GM11168 (cell line): ENCODE measurements around the gene TMTC1.

Experiments used
- in situ Hi-C: fragments of 300-500 bp; cut with MboI; formaldehyde crosslinking; loops from one replicate; pipeline ENCODE4 v1.12.0; 2022; ENCODE audit warnings: low sequenced_read_pairs; ENCODE audit not compliant: unreplicated experiment

Gene TMTC1

DNA sequence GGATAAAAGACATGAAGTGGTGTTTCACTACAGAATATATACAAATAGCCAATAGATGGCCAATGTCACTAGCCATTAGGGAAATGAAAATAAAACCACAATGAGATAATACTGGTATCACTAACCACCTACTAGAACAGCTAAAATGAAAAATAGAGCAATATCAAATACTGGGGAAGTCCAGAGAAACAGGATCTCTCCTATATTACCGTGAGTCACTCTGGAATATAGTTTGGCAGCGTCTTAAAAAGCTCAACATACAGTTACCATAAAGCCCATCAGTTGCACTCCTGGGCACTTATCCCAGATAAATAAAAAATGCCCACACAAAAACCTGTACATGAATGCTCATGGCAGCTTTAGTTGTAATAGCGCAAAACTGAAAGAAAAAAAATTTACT is 101.7 kb downstream of the TMTC1 start:
- in situ Hi-C loops = no loop called here

DNA sequence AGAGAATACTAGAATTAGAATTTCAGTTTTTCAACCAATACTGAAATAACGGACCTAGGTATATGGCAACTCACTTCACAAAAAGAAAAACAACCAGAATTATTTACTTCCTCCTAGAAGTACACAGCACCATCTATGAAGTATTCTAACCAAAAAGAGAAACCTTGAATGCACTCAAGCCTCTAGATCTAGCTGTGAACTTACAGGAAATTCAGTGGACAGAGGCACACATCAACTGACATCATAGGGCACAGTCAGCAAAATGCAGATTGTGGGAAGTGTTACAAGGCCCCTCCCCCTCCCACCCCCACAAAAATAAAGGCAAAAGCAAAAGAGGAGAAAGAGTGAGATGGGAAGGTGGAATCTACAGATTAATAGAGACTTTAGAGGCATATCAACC is 102.4 kb downstream of the TMTC1 start:
- in situ Hi-C loops = no loop called here

DNA sequence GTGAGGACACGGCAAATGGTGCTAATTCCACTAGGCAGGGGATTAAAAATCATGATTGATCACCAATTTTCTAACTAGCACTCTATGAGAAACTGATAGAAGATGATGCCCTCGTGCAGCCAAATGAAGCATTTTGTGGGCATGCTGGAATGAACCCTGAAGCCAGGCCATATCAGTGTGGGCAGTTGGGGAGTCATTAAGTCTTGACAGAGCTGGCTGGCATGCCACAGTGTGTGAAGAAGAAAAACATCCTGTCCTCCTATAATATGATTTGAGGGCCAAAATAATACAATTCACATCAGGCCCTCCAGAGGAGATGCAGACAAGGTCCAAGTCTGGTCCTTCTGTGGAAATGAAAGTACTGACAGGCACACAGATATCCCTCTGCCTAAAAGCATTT is 107.1 kb downstream of the TMTC1 start:
- in situ Hi-C loops = no loop called here

DNA sequence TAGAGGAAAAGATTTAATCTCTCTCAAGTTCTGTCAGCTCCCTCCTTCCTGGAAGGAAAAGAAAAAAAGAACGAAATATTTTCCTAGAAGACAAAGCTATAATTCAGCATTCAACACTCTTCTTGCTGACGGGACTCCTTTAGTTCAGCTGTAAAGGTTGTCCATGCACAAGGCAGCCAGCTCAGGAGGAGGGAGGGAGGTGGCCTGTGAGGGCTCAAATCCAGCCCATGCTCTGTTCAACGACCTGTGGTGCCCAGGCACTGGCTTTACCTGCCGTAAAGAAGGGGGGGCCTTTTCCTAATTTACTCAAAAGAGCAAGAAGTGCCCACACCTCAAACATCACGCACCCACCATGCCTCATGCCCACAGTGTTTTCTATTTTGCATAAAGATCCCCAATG is 109.3 kb downstream of the TMTC1 start:
- in situ Hi-C loops = no loop called here

DNA sequence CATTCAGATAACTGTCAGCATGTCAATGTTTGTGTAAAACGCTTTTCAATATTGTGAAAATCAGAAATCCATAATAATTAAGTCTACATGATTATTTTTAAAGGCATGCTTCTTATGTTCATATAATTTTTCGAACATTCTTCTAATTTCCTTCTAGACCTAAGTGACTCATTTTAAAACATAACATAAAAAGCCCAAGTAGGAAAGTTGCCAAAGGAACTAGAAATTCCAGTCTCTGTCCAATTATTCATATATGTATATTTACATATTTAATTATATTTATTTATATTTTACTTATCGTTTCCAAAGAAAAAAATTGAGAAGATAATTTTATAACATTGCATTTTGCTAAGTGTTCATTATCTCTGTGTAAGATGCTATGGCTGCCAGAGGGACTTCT is 110.4 kb downstream of the TMTC1 start:
- in situ Hi-C loops = no loop called here

DNA sequence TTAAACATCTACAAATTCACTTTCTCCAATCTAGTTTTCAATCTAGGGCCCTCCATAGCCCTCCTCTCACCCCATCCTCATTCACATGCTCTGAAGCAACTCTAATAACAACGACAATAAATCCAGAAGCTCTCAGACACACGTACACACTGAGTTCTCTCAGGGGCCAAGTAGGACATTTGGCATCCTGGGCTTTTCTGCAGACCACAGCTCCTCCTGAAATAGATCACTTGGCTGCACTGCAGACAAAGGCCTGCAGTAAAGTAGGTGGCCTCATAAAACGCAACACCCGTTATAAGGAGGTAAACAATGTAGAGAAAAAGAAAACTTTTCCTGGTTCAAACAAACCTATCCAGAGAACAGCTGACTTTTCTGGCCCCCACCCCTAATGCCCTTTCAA is 111.2 kb downstream of the TMTC1 start:
- in situ Hi-C loops = no loop called here

DNA sequence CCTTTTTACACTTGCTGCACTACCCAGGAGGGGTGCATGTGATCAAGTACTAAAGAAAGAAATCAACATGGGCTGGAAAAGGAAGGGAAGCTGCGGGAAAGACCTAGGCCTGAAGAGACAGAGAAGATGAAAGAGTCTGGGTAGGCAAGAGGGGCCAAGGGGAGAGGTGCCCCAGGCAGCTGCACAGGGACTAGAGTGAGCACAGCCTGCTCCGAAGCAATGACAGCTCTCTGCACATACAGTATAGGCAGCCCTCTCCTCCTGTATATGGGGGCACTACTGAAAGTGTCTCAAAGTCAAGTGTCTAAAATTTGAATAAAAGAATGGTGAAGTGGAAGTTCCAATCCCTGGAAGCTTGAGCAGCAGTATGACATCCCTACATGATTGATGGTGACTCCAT is 112.0 kb downstream of the TMTC1 start:
- in situ Hi-C loops = no loop called here

DNA sequence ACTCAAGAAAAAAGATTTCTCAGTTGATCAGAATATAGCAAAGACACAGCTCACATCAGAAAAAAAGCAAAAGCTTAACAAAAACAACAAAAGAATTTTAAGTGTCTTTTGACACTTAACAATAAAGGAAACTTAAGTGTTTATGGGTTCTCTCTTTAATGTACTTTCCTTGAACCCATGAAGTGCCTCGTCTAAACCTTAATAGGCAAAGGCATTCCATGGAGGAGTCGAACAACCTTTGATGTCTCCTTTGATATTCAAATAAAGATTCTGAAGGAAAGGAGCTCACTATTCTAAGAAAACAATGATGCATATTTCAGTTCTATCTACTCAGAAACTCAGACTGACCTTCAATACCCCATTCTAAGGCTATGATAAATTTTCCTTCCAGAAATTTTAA is 116.7 kb downstream of the TMTC1 start:
- in situ Hi-C loops = no loop called here

DNA sequence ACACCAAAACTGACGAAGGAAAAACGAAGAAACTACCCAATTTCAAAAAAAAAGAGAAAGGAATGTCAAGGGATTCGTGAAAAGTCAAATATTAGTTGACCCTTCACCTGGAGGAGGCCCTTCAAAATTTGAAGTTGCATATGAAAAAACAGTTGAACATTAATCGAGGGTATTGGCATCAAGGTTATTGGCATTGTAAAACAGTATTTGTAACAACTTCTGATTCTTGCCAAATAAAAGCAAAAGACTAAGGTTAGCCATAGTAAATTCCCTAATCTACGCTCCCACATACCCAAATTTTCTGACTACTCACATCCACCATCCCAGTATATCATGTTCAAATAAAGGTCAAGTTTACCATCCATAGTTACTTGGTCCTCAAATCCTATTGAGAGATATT is 118.6 kb downstream of the TMTC1 start:
- in situ Hi-C loops = no loop called here

DNA sequence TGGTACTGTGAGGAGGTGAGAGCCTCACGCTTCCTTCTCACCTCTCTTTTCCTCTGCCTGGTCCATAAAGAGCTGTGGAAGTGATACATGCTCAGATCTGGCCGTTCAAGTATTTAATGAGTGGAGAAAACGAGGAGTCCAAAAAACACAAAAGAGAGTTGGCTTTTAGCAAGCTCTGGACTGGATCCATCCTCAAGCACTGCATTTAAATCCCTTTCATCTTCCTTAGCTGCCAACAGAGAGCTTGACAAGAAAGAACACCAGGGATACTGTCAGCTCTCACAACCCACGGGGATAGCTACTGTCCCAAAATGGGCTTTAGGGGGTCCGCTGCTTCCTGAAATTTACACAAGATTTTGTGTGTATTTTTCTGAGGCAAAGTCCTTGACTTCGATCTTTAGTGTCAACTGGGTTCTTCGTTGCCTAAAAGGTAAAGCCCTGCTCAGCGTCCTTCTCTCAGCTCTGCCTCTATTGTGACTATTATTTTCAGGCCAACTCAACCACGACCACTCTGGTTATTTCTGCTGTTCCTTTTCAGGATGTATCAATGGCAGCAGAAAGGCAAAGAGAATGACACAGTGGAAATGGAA is 120.9 kb downstream of the TMTC1 start:
- in situ Hi-C loops = no loop called here

DNA sequence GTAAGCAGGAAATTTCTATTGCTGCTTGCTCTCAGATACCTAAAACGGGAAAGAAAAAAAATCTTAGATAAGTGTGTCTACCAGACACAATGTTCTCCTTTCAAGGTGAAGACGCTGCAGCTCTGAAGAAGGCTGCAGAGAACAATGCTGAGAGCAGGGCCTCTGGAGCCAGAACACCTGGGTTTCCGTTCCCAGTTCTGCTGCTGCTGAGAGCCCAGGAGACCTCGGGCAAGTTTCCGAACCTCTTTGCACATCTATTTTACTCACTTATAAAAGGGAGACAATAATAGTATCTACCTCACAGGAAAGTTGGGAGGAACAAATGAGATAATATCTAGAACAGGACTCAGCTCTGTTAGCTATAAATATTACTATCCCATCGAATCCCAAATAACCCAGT is 122.9 kb downstream of the TMTC1 start:
- in situ Hi-C loops = no loop called here

DNA sequence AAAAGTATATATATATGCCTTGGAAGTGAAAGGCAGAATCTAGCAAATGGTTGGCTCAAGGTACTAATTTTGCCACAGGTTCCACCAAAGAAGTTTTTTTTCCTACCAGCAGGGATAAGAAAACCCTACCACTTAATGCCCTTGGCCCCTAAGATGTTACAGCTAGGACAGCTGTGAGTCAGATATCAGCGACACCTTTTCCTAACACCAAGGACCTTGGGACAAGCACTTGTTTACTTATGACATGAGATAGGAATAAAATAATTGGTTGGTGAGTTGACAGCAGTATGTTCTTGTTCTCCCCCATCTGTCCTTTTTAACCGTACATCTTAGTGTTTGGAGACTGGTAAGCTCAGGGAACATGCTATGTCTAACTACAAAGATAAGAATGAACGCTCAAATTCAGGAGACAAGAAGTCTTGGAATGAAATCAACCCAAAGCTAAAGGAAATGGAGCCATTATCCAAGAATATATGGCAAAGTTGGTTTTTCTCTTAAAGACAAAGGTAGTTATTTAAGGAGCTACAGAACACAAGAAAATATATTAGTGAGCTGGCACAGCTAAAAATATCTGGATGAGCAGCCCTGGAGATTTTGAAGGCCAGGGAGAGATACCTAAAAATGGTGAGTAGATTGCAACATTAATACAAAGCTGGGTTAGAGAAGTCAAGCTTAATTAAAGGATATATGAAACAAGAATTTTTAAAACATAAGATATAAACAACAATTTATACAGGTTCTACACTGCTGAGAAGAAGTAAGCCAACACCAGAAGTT is 126.8 kb downstream of the TMTC1 start:
- in situ Hi-C loops = no loop called here

DNA sequence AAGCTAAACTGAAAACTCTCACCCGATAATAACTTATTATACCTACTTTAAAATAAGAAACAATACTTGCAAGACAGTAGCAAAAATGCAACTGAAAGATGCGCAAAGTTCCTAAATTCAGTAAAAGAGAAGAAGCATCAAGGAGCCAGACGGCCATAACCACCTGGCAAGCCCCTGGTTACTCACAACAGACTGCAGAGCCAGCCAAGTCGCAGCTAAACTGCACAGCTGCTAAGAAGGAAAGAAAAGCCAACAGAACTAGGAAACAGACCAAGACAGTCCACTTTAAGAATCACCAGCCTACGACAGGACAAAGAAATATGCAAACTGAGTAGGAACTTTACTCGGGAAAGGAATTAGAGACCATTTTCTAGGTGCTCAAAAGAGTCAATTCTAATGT is 127.9 kb downstream of the TMTC1 start:
- in situ Hi-C loops = no loop called here

DNA sequence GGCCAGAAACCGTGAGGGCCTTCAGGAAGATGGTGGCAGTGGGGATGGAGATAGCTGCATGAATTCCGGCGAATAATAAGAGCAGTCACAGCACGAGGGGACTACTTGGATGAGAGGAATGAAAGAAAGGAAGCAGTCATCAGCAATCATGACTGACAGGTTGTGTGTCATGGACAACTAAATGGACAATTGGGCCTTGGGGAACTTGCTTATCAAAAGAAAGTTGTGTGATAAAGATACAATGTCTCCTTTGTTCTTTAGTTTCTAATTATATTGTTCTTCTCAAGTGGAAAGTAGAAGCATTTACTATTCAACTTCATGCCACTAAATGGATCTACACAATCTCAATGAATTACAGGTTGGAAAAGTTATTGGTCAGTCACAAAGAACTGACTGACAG is 130.5 kb downstream of the TMTC1 start:
- in situ Hi-C loops = no loop called here

DNA sequence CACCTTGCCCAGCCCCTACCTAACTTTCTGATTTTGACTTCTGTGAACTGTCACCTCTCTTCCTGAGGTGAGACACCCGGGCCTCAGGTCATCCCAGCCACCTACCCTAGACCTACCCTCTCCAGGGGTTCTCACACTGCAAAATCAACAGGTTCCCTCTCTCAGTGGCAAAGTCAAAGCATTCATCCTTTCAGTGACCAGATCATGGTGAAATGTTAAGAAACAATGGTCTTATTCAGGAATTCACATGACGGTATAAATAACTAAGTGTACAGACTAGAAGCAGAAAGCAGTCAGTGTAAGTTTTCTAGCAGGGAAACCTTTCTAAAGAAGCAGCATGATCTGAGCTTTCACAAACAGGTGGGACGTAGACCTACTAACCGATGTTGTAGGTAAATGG is 133.4 kb downstream of the TMTC1 start:
- in situ Hi-C loops = no loop called here

DNA sequence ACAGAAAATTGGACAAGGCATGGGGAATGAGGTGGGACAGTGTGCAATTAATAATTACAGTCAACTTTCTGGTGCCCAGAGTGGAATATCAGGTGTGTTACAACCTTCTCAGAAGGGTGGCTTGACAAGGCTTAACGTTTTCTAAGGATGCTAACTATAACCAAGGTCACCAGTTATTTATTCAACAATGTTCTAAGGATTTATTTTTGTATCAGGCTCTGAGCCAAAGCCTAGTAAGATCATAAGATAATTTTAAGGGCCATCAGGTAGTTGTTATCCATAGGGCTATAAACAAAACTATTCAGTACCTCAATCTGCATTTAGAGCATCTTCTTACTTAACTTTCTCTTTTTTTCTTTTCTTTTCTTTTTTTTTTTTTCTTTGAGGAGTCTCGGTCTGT is 134.0 kb downstream of the TMTC1 start:
- in situ Hi-C loops = no loop called here

DNA sequence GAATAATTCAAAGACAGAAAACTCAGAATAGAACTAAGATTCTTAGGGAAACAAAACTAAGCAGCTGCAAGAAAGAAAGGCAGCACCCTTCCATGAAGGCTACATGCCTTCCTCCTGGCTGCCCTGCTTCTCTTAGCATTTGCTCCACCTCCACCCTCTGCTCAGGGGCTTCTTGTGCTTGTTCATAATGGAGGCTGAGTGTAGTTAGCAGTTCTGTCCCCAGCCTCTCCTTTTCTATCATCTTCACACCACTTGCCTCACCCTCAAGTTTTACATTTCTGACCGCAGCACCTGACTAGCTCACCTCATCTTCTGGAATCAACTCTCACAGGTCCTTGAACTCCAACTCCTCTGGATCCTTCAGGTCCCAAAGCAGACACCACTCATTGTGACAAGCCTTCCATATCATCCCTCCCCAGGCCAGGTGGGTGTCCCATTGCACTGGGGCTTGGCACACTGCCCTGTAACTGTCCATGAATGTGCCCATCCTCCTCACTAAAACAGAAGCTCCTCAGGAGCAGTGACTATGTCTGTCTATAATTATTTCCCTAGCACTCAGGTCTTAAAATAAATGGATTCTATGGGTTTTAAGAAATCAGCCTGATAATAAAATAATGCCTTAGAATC is 139.1 kb downstream of the TMTC1 start:
- in situ Hi-C loops = no loop called here

DNA sequence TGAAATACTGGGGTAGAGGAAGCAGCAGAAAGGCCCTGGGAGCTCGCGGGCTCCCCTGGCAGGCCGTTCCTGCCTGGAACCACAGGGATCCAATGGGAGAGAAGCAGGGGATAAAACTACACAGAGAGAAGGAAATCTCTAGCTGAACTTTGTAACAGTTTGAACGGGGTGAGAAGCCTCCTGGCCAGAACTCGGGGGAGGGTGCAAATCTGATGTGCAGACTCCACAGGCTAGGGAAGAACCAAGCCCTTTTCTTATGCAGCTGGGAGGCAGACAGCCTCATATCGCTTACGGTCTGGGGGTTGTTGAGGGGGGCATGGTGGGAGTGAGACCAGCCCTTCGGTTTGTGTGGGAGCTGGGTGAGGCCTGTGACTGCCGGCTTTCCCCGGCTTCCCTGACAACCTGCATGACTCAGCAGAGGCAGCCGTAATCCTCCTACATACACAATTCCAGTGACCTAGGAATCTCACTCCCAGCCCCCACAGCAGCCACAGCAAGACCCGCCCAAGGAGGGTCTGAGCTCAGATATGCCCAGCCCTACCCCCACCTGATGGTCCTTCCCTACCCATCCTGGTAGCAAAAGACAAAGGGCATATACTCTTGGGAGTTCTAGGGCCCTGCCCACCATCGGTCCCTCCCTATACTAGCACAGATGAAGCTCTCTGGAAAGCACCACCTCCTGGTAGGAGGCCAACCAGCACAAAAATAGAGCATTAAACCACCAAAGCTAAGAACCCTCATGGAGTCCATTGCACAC is 143.0 kb downstream of the TMTC1 start:
- in situ Hi-C loops = no loop called here

DNA sequence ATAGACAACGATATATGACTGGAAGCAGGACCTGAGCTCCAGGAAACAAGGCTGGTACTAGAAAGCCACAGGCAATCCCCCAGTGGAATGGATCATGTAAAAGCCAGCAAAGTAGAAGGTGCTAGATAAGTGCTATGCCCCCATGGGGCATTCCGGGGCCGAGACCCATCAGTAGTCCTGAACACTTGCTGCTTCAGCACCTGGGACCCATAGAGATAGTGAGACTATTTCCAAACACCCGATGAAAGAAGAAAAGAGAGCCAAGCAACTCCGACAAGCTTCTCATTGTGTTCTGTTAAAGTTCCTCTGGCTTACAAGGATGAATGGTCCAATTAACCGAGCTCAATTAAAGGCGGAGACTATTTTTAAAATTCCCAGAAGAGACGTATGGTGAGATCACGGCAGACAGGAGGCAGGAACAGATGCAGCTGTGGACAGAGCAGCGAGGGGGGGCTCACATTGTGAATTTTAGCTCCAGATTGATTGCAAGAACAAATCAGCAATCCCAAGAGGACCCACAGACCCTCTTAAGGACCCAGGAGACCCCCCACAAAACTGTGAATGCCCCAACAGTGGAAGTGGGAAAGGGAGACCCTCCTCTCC is 143.7 kb downstream of the TMTC1 start:
- in situ Hi-C loops = no loop called here

DNA sequence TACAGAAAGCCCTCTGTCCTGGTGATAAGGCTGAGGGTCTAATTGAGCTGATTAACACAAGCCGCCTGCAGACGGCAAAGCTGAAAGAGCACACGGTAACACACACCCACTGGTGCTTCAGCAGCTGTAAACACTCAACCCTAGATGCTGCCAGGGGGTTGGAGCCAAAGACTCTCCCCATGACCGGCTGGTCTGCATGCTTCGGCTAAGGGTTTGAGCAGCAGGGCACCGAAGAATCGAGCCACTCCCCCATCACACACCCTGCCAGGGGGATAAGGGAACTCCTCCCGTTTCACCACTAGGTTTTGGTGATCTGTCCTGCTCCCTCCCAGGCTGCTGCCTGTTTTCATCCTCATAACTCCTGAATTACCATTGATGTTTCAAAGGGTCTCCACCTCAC is 145.2 kb downstream of the TMTC1 start:
- in situ Hi-C loops = no loop called here

DNA sequence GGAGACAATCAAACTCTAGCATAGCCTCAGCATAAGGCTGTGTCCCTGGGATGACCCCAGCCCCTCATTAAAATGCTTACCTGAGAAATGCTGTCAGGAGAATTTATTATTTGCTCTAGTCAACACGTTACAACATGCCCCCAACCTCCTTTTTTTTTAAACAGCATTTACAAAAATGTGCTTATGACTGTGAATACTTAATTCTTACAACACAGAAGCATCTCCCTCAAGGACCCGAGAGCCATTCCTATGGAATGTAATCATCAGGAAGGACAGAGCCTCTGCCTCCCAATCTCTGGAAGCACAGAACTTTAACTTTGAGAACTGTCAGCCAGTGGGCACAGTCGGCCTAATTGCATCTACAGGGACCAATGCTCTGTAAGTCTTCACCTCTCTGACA is 149.7 kb downstream of the TMTC1 start:
- in situ Hi-C loops = no loop called here
